Measurements from ENCODE around the gene KIF2C. TPM values are rescaled to one million over a fixed set of nuclear protein-coding genes. Genes with fewer than 3 reads are reported as not detected.

KIF2C gene
- total RNA-seq, 3 donors from 2014 or later, result 2.7 to 15.0 (median 4.1) TPM

- ATAC-seq (no peak), DNase-seq (no peak)
- Histone ChIP-seq H3K9me3 (no peaks in the 10 kb centered on the region), H3K4me3 (no peak overlapping the region), H3K4me1 (ENCODE audit: low read depth) (no peaks in the 10 kb centered on the region), H3K36me3 (ENCODE audit: low read depth) (no peaks in the 10 kb centered on the region)
- TF ChIP-seq CTCF (IDR thresholded peaks at IDR 0.05), result no peak
- intact Hi-C loops (cut with DNase I, micrococcal nuclease), result no loop called here
These were observed 15.2 kb upstream of the KIF2C start for GRCh38 chr1:44724296-44724954.

- intact Hi-C loops (cut with DNase I, micrococcal nuclease), result no loop called here
These were observed 14.5 kb upstream of the KIF2C start for GRCh38 chr1:44724955-44725698.

GRCh38 chr1:44730741-44731512 lies 8.7 kb upstream of the KIF2C start, which contains the start of gene RNU5D-1:
Gene RNU5D-1, minus strand, starts transcription at chr1:44731170.
- intact Hi-C loops (cut with DNase I, micrococcal nuclease), result no loop called here
- peaks cover 8% of the 10 kb centered on the region for H3K4me1 ChIP-seq (ENCODE audit: low read depth)
- H3K36me3 ChIP-seq (ENCODE audit: low read depth), result no peaks in the 10 kb centered on the region
- H3K9me3 ChIP-seq, result no peaks in the 10 kb centered on the region
- ATAC-seq, result peak; percentile 94
- peak; percentile 76 for TF ChIP-seq CTCF (IDR thresholded peaks at IDR 0.05)
- DNase-seq, result peak; percentile 91 to 99 (median 94)
- H3K4me3 ChIP-seq, result peak within 1 kb of the TSS; percentile 6

More at GRCh38 chr1:44724955-44725698, 14.5 kb upstream of the KIF2C start:
- Histone ChIP-seq H3K36me3 (ENCODE audit: low read depth) (no peaks in the 10 kb centered on the region), H3K9me3 (no peaks in the 10 kb centered on the region), H3K4me1 (ENCODE audit: low read depth) (peaks cover 2% of the 10 kb centered on the region), H3K4me3 (no peak overlapping the region)
- no peak for TF ChIP-seq CTCF (IDR thresholded peaks at IDR 0.05)
- DNase-seq (no peak), ATAC-seq (no peak)

GRCh38 chr1:44733365-44733764 lies 6.3 kb upstream of the KIF2C start:
- H3K36me3 ChIP-seq (ENCODE audit: low read depth), result no peaks in the 10 kb centered on the region
- no peak overlapping the region for H3K4me3 ChIP-seq
- H3K4me1 ChIP-seq (ENCODE audit: low read depth), result peaks cover 8% of the 10 kb centered on the region
- intact Hi-C loops (cut with DNase I, micrococcal nuclease), result no loop called here
- no peak for TF ChIP-seq CTCF (IDR thresholded peaks at IDR 0.05)
- no peaks in the 10 kb centered on the region for H3K9me3 ChIP-seq
- ATAC-seq (no peak), DNase-seq (peak in 1 of 3 donors; percentile 32)

GRCh38 chr1:44733784-44734183 lies 5.9 kb upstream of the KIF2C start:
- H3K4me3 ChIP-seq, result no peak overlapping the region
- peaks cover 8% of the 10 kb centered on the region for H3K4me1 ChIP-seq (ENCODE audit: low read depth)
- intact Hi-C loops (cut with DNase I, micrococcal nuclease), result no loop called here
- ATAC-seq, result no peak
- DNase-seq, result no peak
- no peak for TF ChIP-seq CTCF (IDR thresholded peaks at IDR 0.05)
- no peaks in the 10 kb centered on the region for H3K36me3 ChIP-seq (ENCODE audit: low read depth)
- H3K9me3 ChIP-seq, result no peaks in the 10 kb centered on the region
